Renal cortex interstitium (tissue), 11 donors: ENCODE results near the gene ZC3H12C. TPM values are rescaled to one million over a fixed set of nuclear protein-coding genes. Genes with fewer than 3 reads are reported as not detected.

Experiments used
- DNase-seq, 11 donors: peaks; one replicate each; pipeline ENCODE4 v3.0.0-alpha.2; 2013; ENCODE audit warnings: low read depth in 9 of 11, low spot score in 4 of 11; ENCODE audit errors: extremely low read depth in 1 of 11
- polyA plus RNA-seq, 3 donors: library from polyadenylated mRNA; unstranded; fragments of 120-200 nt; gene quantifications; one replicate each; pipeline ENCODE4 v1.2.1, GENCODE V29; 2013; ENCODE audit not compliant: insufficient read length in 3 of 3

The ZC3H12C gene
- polyA plus RNA-seq, 3 donors: 7.3 to 10.8 (median 8.1) TPM

DNA sequence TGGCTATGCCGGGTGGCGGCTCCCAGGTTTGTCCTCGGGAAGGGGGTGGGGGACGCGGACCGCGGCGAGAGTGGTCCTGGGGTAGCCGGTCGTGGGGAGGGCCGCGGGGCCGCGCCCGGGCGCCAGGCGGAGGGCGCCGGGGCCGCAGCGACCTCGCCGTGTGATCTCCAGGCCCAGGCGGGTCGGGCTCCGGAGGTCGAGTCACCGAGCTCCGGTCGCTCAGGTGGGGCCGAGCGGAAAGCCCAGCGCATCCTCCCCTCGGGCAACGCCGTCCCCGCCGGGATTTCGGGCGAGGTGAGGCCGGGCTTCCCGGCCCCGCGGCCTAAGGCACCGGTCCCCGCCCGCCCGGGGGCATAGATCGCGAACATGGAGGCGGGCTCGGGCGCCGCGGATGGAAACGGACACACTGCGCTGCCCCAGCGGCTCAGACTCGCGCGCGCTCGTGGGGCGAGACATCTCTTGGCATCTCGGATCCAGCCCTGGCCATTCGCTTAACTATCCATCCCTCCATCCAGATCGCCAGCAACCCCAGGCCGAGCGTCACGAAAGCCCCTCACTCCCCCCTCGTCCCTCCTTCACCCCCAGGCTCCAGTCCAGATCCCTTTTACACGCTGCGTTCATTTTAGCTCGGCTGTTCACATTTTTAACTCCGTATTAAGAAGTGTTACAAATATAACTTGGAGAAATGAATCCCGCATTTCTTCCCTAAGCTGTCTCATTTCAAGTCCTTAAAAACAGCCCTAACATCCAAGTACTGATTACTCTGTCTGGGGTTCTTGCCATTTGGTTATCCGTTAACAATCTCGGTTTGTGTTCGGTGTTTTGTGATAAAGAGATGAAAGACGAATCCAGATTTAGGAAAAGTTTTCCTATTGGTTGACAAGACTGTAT is 460 bp downstream of the ZC3H12C start:
- DNase-seq: peak in 6 of 11 donors; percentile 46 to 62 (median 55)

- no peak for DNase-seq
These were observed 1.4 kb downstream of the ZC3H12C start for GRCh38 chr11:110094298-110095285.

DNA sequence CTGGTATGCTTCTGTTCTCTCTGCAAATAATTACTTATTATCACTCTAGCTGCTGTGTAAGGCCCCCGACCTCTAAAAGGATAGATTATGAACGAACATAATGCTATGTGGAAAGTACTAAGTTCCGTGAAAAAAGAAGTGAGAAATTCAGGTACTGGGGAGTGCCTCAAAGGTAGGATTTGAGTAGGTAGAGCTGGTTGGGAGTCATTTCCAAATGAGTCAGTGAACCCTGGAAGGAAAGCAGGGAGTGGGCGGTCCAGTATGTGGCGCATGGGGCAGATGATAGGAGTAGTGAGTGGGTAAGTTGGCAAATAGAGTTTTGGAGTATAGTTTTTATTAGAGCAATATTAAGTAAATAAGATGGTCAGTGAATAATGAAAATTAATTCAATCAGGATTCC is 2.4 kb downstream of the ZC3H12C start:
- DNase-seq: no peak

- DNase-seq: no peak
These were observed 3.3 kb downstream of the ZC3H12C start for GRCh38 chr11:110096496-110096895.

GRCh38 chr11:110097459-110098012 is 4.3 kb downstream of the ZC3H12C start:
- no peak for DNase-seq

DNA sequence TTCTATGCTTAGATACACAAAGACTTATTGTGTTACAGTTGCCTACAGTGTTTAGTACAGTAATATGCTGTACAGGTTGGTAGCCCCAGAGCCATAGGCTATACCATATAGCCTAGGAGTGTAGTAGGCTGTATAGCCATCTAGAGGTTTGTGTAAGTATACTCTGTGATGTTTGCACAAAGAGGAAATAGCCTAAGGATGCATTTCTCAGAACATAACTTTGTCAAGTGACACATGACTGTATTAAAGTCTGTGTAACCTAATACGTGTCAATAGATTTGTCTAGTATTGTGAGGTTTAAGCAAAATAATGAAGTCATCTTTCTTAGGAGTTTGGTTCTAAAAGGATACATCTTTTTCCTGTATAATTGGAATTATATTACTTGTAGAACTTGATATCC is 5.5 kb downstream of the ZC3H12C start:
- DNase-seq: no peak

GRCh38 chr11:110100476-110101240 is 7.5 kb downstream of the ZC3H12C start:
- no peak for DNase-seq

- no peak for DNase-seq
These were observed 13.6 kb downstream of the ZC3H12C start for GRCh38 chr11:110106713-110107274.

DNA sequence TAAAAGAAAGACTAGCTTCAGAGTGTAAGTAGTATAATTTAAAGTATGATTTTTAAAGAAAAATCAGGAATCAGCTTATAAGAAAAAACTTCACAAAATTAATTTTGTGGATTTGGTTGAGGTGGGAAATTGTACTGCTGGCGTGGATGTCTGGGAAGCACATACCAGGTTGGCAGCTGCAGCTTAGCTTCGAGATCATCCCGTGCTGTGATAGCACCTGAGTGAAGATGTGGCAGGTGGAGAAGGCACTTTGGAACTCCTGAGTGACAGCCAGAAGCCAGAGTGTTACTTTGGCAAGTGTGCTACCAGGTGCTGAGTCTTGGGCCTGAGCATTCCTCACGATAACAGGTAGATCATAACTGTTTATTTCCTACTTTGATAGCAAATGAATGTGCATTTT is 17.7 kb downstream of the ZC3H12C start:
- no peak for DNase-seq

DNA sequence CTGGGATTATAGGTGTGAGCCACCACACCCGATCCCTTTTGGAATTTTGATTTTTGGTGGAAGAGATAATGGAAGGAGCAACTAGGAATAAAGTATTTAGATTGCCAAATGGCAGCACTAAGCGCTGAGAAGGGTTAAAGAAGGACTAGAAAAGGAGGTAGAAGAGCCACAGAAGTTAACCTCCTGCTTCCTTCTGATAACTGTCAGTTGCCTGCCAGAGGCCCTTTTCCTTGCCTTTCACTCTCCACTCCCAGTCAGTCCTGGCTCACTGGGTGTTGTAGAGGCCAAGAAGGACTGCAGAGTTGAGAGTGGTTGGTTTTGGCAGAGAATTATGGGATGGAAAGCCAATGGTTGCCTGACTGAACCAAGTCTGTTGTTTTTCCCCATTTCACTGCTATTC is 19.3 kb downstream of the ZC3H12C start:
- no peak for DNase-seq

DNA sequence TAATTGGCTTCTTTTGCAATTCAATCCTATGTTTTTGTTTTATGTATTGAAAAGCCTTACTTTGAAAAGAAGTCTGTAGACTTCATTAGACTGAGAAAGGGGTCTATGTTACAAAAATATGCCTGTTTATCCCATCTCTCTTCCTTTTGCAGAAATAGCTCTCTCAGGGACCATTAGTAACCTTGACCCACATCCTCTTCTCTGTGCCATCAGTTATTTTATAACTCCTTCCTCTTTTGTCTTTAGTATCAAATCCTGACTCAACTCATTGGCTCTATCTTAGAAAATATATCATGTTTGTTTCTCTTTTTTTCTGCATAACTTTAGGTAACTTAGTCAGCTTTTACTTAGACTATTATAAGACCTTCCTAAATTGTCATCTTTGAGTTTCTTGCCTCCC is 20.3 kb downstream of the ZC3H12C start:
- no peak for DNase-seq

DNA sequence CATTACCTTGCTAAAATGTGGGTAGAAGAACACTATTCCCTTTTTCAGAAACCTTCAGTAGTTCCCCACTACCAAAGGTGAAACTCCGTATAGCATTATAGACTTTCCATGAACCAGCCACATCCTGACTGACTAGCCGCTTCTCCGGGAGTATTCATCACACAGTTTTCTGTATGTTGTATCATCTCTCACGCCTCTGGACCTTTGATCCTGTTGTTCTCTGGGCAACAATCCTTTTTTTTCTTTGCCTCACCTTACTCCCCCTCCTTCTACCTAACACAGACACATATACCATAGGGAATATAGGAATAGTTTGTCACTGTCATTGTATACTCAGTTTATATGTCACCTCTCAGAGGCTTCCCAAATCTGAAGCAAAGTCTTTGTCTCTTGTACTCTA is 20.8 kb downstream of the ZC3H12C start:
- no peak for DNase-seq

- DNase-seq: no peak
These were observed 26.1 kb downstream of the ZC3H12C start for GRCh38 chr11:110119317-110119716.

DNA sequence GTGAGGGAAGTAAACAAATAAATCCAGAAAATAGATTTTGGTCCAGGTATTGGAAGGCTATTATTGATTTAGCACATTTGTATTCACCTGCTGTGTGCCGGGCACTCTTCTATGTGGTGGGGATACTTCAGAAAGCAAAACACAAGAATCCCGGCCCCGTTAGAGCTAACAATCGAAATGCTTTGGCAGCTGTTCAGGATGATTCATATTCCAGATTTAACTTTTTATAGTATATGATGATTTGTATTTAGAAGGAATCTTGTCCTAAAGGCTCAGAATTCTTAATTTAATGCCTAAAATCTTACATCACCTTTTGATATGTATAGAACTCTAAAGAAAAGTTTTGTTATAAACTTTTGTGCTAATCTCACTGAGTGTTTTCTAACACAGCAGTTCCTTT is 28.0 kb downstream of the ZC3H12C start:
- DNase-seq: no peak

DNA sequence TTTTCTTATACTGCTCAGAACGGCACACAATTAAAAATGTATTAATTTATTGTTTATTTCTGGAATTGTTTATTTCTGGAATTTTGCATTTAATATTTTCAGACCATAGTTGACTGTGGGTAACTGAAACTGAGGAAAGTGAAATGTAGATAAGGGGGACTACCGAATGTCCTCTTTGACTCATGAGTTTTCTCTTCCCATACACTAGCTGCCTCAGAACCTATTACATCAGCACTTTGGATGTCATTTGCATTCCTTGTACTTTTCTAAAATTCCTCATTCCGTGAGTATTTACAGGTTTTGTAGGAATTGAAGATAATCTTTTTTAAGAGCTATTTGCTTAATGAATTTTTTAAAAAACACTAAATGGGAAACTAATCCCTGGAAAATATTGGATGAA is 29.8 kb downstream of the ZC3H12C start:
- no peak for DNase-seq

GRCh38 chr11:110124605-110125004 is 31.4 kb downstream of the ZC3H12C start:
- no peak for DNase-seq

- no peak for DNase-seq
These were observed 32.4 kb downstream of the ZC3H12C start for GRCh38 chr11:110125632-110126031.

- DNase-seq: no peak
These were observed 33.7 kb downstream of the ZC3H12C start for GRCh38 chr11:110126936-110127335.

GRCh38 chr11:110128161-110128560 is 35.0 kb downstream of the ZC3H12C start:
- peak in 2 of 11 donors; percentile 3 to 4 for DNase-seq
